Astrocyte (in vitro differentiated cells and primary cell): ENCODE results near the gene HMOX2. TPM values are rescaled to one million over a fixed set of nuclear protein-coding genes. Genes with fewer than 3 reads are reported as not detected.

ENCODE experiments used
- DNase-seq: peaks from one replicate; pipeline ENCODE4 v3.0.0-alpha.2; 2010; ENCODE audit warnings: low read depth
- FAIRE-seq: peaks from 2 replicates; lab custom pipeline; 2011; peaks lifted over from hg19 to GRCh38; lab: Jason Lieb, UNC
- H2AFZ ChIP-seq: 2 replicates; pipeline ENCODE4 v1.6.0; 2012; ENCODE audit warnings: low read depth, low read length, inconsistent platforms
- H3K27ac ChIP-seq: 2 replicates; pipeline ENCODE4 v1.5.1; 2011; ENCODE audit warnings: low read depth, low read length, inconsistent platforms
- H3K27me3 ChIP-seq: 2 replicates; pipeline ENCODE4 v1.6.0; 2011; ENCODE audit warnings: low read length, inconsistent platforms; ENCODE audit not compliant: insufficient read depth
- H3K36me3 ChIP-seq: 2 replicates; pipeline ENCODE4 v1.5.1; 2011; ENCODE audit warnings: low read length, inconsistent platforms; ENCODE audit not compliant: insufficient read depth
- H3K4me1 ChIP-seq: 2 replicates; pipeline ENCODE4 v1.5.1; 2011; ENCODE audit warnings: low read length, inconsistent platforms; ENCODE audit not compliant: insufficient read depth
- H3K4me2 ChIP-seq: 2 replicates; pipeline ENCODE4 v1.6.0; 2012; ENCODE audit warnings: low read length, inconsistent platforms
- H3K4me3 ChIP-seq: 2 replicates; pipeline ENCODE4 v1.5.1; 2011; ENCODE audit warnings: low read depth, mild to moderate bottlenecking, low read length, inconsistent platforms; ENCODE audit not compliant: insufficient read depth
- H3K79me2 ChIP-seq: 2 replicates; pipeline ENCODE4 v1.6.0; 2012; ENCODE audit warnings: mild to moderate bottlenecking, low read length, inconsistent platforms; ENCODE audit not compliant: insufficient read depth
- H3K9ac ChIP-seq: 2 replicates; pipeline ENCODE4 v1.6.0; 2012; ENCODE audit warnings: mild to moderate bottlenecking, low read length, inconsistent platforms
- H3K9me3 ChIP-seq: 2 replicates; pipeline ENCODE4 v1.5.1; 2012; ENCODE audit warnings: low read depth, mild to moderate bottlenecking, low read length, inconsistent platforms; ENCODE audit not compliant: insufficient read depth
- H4K20me1 ChIP-seq: 2 replicates; pipeline ENCODE4 v1.6.0; 2012; ENCODE audit warnings: low read length, inconsistent platforms; ENCODE audit not compliant: insufficient read depth
- H3K27ac Mint-ChIP-seq: one replicate; pipeline ENCODE4 v1.8.0; 2021; ENCODE audit warnings: mild to moderate bottlenecking, mixed read lengths; ENCODE audit not compliant: unreplicated experiment
- H3K27me3 Mint-ChIP-seq: one replicate; pipeline ENCODE4 v1.8.0; 2021; ENCODE audit warnings: low read depth, mixed read lengths; ENCODE audit not compliant: unreplicated experiment
- H3K36me3 Mint-ChIP-seq: one replicate; pipeline ENCODE4 v1.8.0; 2021; ENCODE audit warnings: low read depth, mixed read lengths; ENCODE audit not compliant: unreplicated experiment
- H3K4me1 Mint-ChIP-seq: one replicate; pipeline ENCODE4 v1.8.0; 2021; ENCODE audit warnings: low read depth, mixed read lengths; ENCODE audit not compliant: unreplicated experiment
- H3K4me3 Mint-ChIP-seq: one replicate; pipeline ENCODE4 v1.8.0; 2021; ENCODE audit warnings: mild to moderate bottlenecking, moderate library complexity, mixed read lengths; ENCODE audit not compliant: unreplicated experiment
- H3K9me3 Mint-ChIP-seq: one replicate; pipeline ENCODE4 v1.8.0; 2021; ENCODE audit warnings: mild to moderate bottlenecking, mixed read lengths; ENCODE audit not compliant: unreplicated experiment
- CTCF ChIP-seq: IDR thresholded peaks from 2 replicates; pipeline ENCODE4 v1.5.1; 2011; ENCODE audit warnings: low read depth, mild to moderate bottlenecking, inconsistent platforms, low read length, moderate library complexity; ENCODE audit not compliant: insufficient read depth
- EZH2 ChIP-seq: IDR thresholded peaks from 2 replicates; pipeline ENCODE4 v1.6.1; 2012; ENCODE audit warnings: mild to moderate bottlenecking, low read length, inconsistent platforms; ENCODE audit not compliant: insufficient read depth
- total RNA-seq: library from RNA; stranded (reverse); gene quantifications from 2 replicates; pipeline ENCODE4 v1.2.1, GENCODE V29; 2021

The HMOX2 gene
- total RNA-seq, 1 donor from 2014 or later: 64.9 TPM

- H3K9me3 ChIP-seq: no peaks in the 10 kb centered on the region
- H3K4me3 Mint-ChIP-seq: no peak overlapping the region
- H3K79me2 ChIP-seq: no peaks in the 10 kb centered on the region
- H3K27me3 ChIP-seq: no peaks in the 10 kb centered on the region
- no peaks in the 10 kb centered on the region for H3K27me3 Mint-ChIP-seq
- H2AFZ ChIP-seq: no peak overlapping the region
- peaks cover 23% of the 10 kb centered on the region for H3K36me3 Mint-ChIP-seq
- H3K27ac Mint-ChIP-seq: no peak overlapping the region
- TF ChIP-seq EZH2: no peak
- TF ChIP-seq CTCF: no peak
- peaks cover 36% of the 10 kb centered on the region for H4K20me1 ChIP-seq
- no peak for DNase-seq
- no peak for FAIRE-seq
- H3K9ac ChIP-seq: no peak overlapping the region
- no peaks in the 10 kb centered on the region for H3K9me3 Mint-ChIP-seq
- H3K27ac ChIP-seq: no peak overlapping the region
- peaks cover 5% of the 10 kb centered on the region for H3K4me1 ChIP-seq
- H3K4me2 ChIP-seq: no peak overlapping the region
- H3K4me1 Mint-ChIP-seq: peaks cover 5% of the 10 kb centered on the region
- no peak overlapping the region for H3K4me3 ChIP-seq
- H3K36me3 ChIP-seq: peaks cover 24% of the 10 kb centered on the region
Measured at GRCh38 chr16:4455951-4456350, 20.2 kb upstream of the HMOX2 start.

GRCh38 chr16:4460936-4461249, 15.3 kb upstream of the HMOX2 start:
- H3K36me3 Mint-ChIP-seq: peaks cover 26% of the 10 kb centered on the region
- Histone ChIP-seq H3K4me2 (no peak overlapping the region), H4K20me1 (peaks cover 5% of the 10 kb centered on the region), H3K4me3 (no peak overlapping the region), H3K27ac (no peak overlapping the region), H3K4me1 (peaks cover 17% of the 10 kb centered on the region), H3K9ac (no peak overlapping the region), H2AFZ (no peak overlapping the region), H3K79me2 (no peaks in the 10 kb centered on the region), H3K27me3 (no peaks in the 10 kb centered on the region), H3K36me3 (peaks cover 6% of the 10 kb centered on the region), H3K9me3 (no peaks in the 10 kb centered on the region)
- no peak overlapping the region for H3K4me3 Mint-ChIP-seq
- DNase-seq: no peak
- no peak overlapping the region for H3K27ac Mint-ChIP-seq
- peaks cover 17% of the 10 kb centered on the region for H3K4me1 Mint-ChIP-seq
- no peak for TF ChIP-seq EZH2
- TF ChIP-seq CTCF: no peak
- no peaks in the 10 kb centered on the region for H3K27me3 Mint-ChIP-seq
- FAIRE-seq: no peak
- H3K9me3 Mint-ChIP-seq: peaks cover 1% of the 10 kb centered on the region

- Mint-ChIP-seq H3K27me3 (no peaks in the 10 kb centered on the region), H3K4me3 (no peak overlapping the region), H3K4me1 (peaks cover 17% of the 10 kb centered on the region), H3K9me3 (peaks cover 1% of the 10 kb centered on the region), H3K27ac (no peak overlapping the region), H3K36me3 (peaks cover 27% of the 10 kb centered on the region)
- no peaks in the 10 kb centered on the region for H3K9me3 ChIP-seq
- H3K36me3 ChIP-seq: peaks cover 3% of the 10 kb centered on the region
- H3K4me3 ChIP-seq: no peak overlapping the region
- no peak overlapping the region for H3K9ac ChIP-seq
- H2AFZ ChIP-seq: no peak overlapping the region
- H3K27me3 ChIP-seq: no peaks in the 10 kb centered on the region
- peaks cover 17% of the 10 kb centered on the region for H3K4me1 ChIP-seq
- no peaks in the 10 kb centered on the region for H3K79me2 ChIP-seq
- H4K20me1 ChIP-seq: peaks cover 5% of the 10 kb centered on the region
- no peak overlapping the region for H3K27ac ChIP-seq
- DNase-seq (no peak), FAIRE-seq (no peak)
- no peak for TF ChIP-seq CTCF
- TF ChIP-seq EZH2: no peak
- H3K4me2 ChIP-seq: no peak overlapping the region
Measured at GRCh38 chr16:4461250-4462085, 14.7 kb upstream of the HMOX2 start.
